Measurements from ENCODE around the gene C5AR1.

- TF ChIP-seq EZH2 (IDR thresholded peaks at IDR 0.05) (no peak), POLR2AphosphoS5 (IDR thresholded peaks at IDR 0.05; ENCODE audit: borderline replicate concordance, low read depth, low read length) (no peak), FOXP2 (optimal IDR thresholded peaks at IDR 0.05; ENCODE audit: control extremely low read depth, extremely low read length, insufficient read depth) (no peak)
These were observed 37.7 kb upstream of the C5AR1 start for GRCh38 chr19:47271949-47272348.
